HL-60 (cell line): Measurements from ENCODE around the gene RAE1.

Experiments
- POLR2AphosphoS5 ChIP-seq: IDR thresholded peaks from 2 replicates; pipeline ENCODE4 v1.6.1; 2012; ENCODE audit warnings: low read depth
- TF ChIP-seq, protein P1 (sequence below): IDR thresholded peaks from one replicate; pipeline ENCODE4 v1.5.1; 2011; ENCODE audit warnings: low read length, control low read depth, inconsistent platforms; ENCODE audit not compliant: insufficient read depth

DNA sequence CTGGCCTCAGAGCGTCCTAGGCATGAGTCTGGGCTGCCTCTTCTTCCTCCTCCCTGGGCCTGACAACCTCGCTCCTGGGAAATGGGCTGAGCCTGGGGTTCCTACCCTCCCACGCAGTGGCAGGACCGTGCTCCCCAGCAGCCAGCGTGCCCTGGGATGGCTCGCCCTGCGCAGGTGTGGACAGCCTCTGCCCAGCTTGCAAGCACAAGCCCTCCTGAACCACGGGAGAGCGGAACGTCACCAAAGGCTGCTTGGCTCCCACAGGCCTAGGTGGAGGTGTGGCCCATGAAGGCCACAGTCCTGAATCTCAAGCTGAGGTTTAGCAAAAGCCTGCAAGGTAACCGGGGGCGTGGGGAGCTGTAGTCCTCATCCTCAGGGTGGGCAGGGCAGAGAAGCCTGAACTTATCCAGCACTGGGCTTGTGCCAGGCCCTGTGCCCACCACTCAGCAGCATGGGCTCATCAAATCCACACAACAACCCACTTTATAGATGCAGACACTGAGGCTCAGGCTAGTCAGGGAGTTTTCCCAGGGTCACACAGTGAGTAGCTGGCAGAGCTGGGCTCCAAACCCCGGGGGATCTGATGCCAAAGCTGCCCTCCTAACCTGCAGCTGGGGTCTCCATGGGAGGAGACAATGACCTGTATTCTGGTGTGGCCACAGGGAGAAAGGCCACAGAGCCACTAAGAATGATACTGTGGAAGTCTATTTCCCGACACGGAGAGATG lies 65.4 kb downstream of the RAE1 start:
- TF ChIP-seq, protein P1, sequence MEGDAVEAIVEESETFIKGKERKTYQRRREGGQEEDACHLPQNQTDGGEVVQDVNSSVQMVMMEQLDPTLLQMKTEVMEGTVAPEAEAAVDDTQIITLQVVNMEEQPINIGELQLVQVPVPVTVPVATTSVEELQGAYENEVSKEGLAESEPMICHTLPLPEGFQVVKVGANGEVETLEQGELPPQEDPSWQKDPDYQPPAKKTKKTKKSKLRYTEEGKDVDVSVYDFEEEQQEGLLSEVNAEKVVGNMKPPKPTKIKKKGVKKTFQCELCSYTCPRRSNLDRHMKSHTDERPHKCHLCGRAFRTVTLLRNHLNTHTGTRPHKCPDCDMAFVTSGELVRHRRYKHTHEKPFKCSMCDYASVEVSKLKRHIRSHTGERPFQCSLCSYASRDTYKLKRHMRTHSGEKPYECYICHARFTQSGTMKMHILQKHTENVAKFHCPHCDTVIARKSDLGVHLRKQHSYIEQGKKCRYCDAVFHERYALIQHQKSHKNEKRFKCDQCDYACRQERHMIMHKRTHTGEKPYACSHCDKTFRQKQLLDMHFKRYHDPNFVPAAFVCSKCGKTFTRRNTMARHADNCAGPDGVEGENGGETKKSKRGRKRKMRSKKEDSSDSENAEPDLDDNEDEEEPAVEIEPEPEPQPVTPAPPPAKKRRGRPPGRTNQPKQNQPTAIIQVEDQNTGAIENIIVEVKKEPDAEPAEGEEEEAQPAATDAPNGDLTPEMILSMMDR, result no peak
- TF ChIP-seq POLR2AphosphoS5, result no peak
